ENCODE data around the gene DPPA2. TPM values are rescaled to one million over a fixed set of nuclear protein-coding genes. Genes with fewer than 3 reads are reported as not detected.

DPPA2 gene
- total RNA-seq, 1 experiment from 2014 or later = not detected

DNA sequence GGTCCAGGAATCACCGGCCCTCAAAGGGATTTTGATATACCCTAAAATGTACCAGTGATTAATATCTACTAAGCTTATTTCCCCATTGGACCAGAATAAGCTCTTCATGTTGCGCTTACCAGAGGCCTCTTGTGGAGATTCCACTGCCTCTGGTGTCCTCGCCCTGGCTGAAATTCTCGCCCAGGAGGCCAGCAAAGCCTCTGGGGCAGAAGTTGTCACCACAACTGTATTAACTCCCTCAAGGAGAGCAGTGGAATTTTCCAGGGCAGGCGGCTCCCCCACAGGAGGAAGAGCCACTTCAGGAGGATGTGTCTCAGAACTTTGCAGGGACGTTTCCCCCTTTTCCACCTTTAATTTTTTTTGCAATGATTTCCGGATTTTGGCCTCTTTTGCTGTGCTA lies 14.1 kb upstream of the DPPA2 start:
- Histone ChIP-seq H3K4me3 (ENCODE audit: low read depth, low read length, poor library complexity, severe bottlenecking) (no peak overlapping the region), H3K4me1 (ENCODE audit: insufficient read depth, low read length, poor library complexity, severe bottlenecking) (no peaks in the 10 kb centered on the region), H3K27ac (ENCODE audit: low read depth, low read length, poor library complexity, severe bottlenecking) (no peak overlapping the region), H3K27me3 (replicated peaks; ENCODE audit: insufficient read depth, low read depth, low read length, poor library complexity) (no peaks in the 10 kb centered on the region), H3K36me3 (ENCODE audit: insufficient read depth, low read length, poor library complexity, severe bottlenecking) (no peaks in the 10 kb centered on the region), H3K9me3 (ENCODE audit: low read depth, low read length, poor library complexity, severe bottlenecking) (no peaks in the 10 kb centered on the region)
- intact Hi-C loops (cut with micrococcal nuclease; ENCODE audit: unreplicated experiment) = no loop called here
- DNase-seq (ENCODE audit: low spot score) = no peak
- ChIA-PET CTCF (no interaction called here), POLR2A (ENCODE audit: low non-redundant PET) (no interaction called here)
- no TSS peak for BruUV-seq (replicated peaks)
- TF ChIP-seq, protein P1, sequence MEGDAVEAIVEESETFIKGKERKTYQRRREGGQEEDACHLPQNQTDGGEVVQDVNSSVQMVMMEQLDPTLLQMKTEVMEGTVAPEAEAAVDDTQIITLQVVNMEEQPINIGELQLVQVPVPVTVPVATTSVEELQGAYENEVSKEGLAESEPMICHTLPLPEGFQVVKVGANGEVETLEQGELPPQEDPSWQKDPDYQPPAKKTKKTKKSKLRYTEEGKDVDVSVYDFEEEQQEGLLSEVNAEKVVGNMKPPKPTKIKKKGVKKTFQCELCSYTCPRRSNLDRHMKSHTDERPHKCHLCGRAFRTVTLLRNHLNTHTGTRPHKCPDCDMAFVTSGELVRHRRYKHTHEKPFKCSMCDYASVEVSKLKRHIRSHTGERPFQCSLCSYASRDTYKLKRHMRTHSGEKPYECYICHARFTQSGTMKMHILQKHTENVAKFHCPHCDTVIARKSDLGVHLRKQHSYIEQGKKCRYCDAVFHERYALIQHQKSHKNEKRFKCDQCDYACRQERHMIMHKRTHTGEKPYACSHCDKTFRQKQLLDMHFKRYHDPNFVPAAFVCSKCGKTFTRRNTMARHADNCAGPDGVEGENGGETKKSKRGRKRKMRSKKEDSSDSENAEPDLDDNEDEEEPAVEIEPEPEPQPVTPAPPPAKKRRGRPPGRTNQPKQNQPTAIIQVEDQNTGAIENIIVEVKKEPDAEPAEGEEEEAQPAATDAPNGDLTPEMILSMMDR (conservative IDR thresholded peaks at IDR 0.05; ENCODE audit: low read depth, low read length) = no peak
- TF ChIP-seq EZH2 (IDR thresholded peaks at IDR 0.05; ENCODE audit: borderline replicate concordance, low read depth, low read length, poor library complexity, severe bottlenecking) = no peak

DNA sequence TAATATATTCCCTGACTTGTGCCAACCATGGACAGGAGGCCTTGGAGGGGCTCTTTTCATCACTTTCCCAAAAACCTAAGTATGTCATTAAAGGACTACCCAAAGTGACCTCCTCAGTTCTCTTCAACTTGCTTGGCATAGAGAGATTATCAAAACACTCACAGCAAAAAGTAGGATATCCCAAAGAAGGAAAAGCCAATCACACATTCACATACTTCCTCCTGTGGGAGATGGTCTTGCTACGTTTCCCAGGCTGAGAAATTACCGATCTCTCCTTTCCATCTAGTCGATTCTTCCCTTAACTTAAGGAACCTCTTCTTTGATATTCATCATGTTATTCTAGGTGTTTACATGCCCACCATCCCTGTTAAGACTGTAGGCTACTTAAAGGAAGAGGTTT lies 11.9 kb upstream of the DPPA2 start:
- Histone ChIP-seq H3K4me3 (ENCODE audit: low read depth, low read length, poor library complexity, severe bottlenecking) (no peak overlapping the region), H3K27ac (ENCODE audit: low read depth, low read length, poor library complexity, severe bottlenecking) (no peak overlapping the region), H3K27me3 (replicated peaks; ENCODE audit: insufficient read depth, low read depth, low read length, poor library complexity) (no peaks in the 10 kb centered on the region), H3K9me3 (ENCODE audit: low read depth, low read length, poor library complexity, severe bottlenecking) (no peaks in the 10 kb centered on the region), H3K36me3 (ENCODE audit: insufficient read depth, low read length, poor library complexity, severe bottlenecking) (no peaks in the 10 kb centered on the region), H3K4me1 (ENCODE audit: insufficient read depth, low read length, poor library complexity, severe bottlenecking) (no peaks in the 10 kb centered on the region)
- no TSS peak for BruUV-seq (replicated peaks)
- ChIA-PET CTCF (no interaction called here), POLR2A (ENCODE audit: low non-redundant PET) (no interaction called here)
- intact Hi-C loops (cut with micrococcal nuclease; ENCODE audit: unreplicated experiment) = no loop called here
- no peak for TF ChIP-seq EZH2 (IDR thresholded peaks at IDR 0.05; ENCODE audit: borderline replicate concordance, low read depth, low read length, poor library complexity, severe bottlenecking)
- TF ChIP-seq, protein P1 (conservative IDR thresholded peaks at IDR 0.05; ENCODE audit: low read depth, low read length) = no peak
- DNase-seq (ENCODE audit: low spot score) = no peak

DNA sequence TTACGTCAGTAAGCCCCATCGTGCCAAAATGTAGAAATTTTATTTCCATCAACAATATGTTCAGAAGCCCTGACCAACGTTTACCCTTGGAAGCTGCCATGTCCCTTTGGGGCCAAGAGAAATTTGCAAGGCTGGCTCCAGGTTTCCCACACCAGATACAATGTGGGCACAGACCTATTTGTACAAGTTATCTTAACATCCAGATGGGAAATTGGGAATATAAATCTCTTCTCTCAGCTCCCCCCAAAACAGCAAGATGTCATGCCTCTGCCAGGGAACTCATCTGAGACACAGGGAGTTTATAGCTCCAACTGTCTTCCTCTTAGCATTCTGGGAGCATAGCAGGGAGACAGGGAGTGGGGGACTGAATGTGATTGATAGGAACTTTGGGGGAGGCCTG lies 9.3 kb upstream of the DPPA2 start:
- no peaks in the 10 kb centered on the region for H3K4me1 ChIP-seq (ENCODE audit: insufficient read depth, low read length, poor library complexity, severe bottlenecking)
- DNase-seq (ENCODE audit: low spot score) = no peak
- no TSS peak for BruUV-seq (replicated peaks)
- intact Hi-C loops (cut with micrococcal nuclease; ENCODE audit: unreplicated experiment) = no loop called here
- H3K27me3 ChIP-seq (replicated peaks; ENCODE audit: insufficient read depth, low read depth, low read length, poor library complexity) = no peaks in the 10 kb centered on the region
- no peaks in the 10 kb centered on the region for H3K36me3 ChIP-seq (ENCODE audit: insufficient read depth, low read length, poor library complexity, severe bottlenecking)
- ChIA-PET POLR2A (ENCODE audit: low non-redundant PET) (no interaction called here), CTCF (no interaction called here)
- TF ChIP-seq, protein P1 (conservative IDR thresholded peaks at IDR 0.05; ENCODE audit: low read depth, low read length) = no peak
- no peak for TF ChIP-seq EZH2 (IDR thresholded peaks at IDR 0.05; ENCODE audit: borderline replicate concordance, low read depth, low read length, poor library complexity, severe bottlenecking)
- H3K27ac ChIP-seq (ENCODE audit: low read depth, low read length, poor library complexity, severe bottlenecking) = no peak overlapping the region
- no peak overlapping the region for H3K4me3 ChIP-seq (ENCODE audit: low read depth, low read length, poor library complexity, severe bottlenecking)
- no peaks in the 10 kb centered on the region for H3K9me3 ChIP-seq (ENCODE audit: low read depth, low read length, poor library complexity, severe bottlenecking)
